Measurements from ENCODE around the gene BTF3. TPM values are rescaled to one million over a fixed set of nuclear protein-coding genes. Genes with fewer than 3 reads are reported as not detected.

The BTF3 gene
- total and polyA plus RNA-seq, 4 donors: 370 to 645 (median 516) TPM

- Histone ChIP-seq H3K9me3 (ENCODE audit: control insufficient read depth in 4 of 4, insufficient read depth in 3 of 4, low read length in 3 of 4) (no peaks in the 10 kb centered on the region), H3K27ac (ENCODE audit: low read depth in 1 of 2, low read length in 1 of 2) (no peak overlapping the region), H3K36me3 (ENCODE audit: control insufficient read depth in 4 of 4, insufficient read depth in 4 of 4, low read length in 4 of 4) (peaks cover 0 to 4% (median 2%) of the 10 kb centered on the region in 4 donors), H3K9ac (ENCODE audit: insufficient read depth in 1 of 2, low read length in 2 of 2) (no peak overlapping the region), H3K27me3 (ENCODE audit: control insufficient read depth in 3 of 3, insufficient read depth in 3 of 3, low read length in 2 of 3) (peaks cover 0 to 17% (median 9%) of the 10 kb centered on the region in 3 donors), H3K4me1 (ENCODE audit: control insufficient read depth in 5 of 5, insufficient read depth in 5 of 5, low read length in 5 of 5) (peaks cover 0 to 24% (median 3%) of the 10 kb centered on the region in 5 donors), H3K4me3 (no peak overlapping the region)
- DNase-seq (peak in 1 of 3 donors; percentile 20), ATAC-seq (ENCODE audit: insufficient read depth, low FRiP score) (no peak)
- no peak for TF ChIP-seq CTCF (IDR thresholded peaks at IDR 0.05; ENCODE audit: control extremely low read depth, extremely low read depth)
- WGBS, 2 donors: 90 to 96% methylated on average over 4 of the region's 4 CpGs
Measured at GRCh38 chr5:73495772-73496335, 2.4 kb upstream of the BTF3 start.

GRCh38 chr5:73496984-73497457, 1.2 kb upstream of the BTF3 start:
- H3K27me3 ChIP-seq (ENCODE audit: control insufficient read depth in 3 of 3, insufficient read depth in 3 of 3, low read length in 2 of 3): peaks cover 0 to 16% (median 6%) of the 10 kb centered on the region in 3 donors
- 41 to 72% methylated on average over 1 of the region's 1 CpG for WGBS, 2 donors
- H3K4me3 ChIP-seq: no peak overlapping the region
- H3K36me3 ChIP-seq (ENCODE audit: control insufficient read depth in 4 of 4, insufficient read depth in 4 of 4, low read length in 4 of 4): peaks cover 0 to 13% (median 4%) of the 10 kb centered on the region in 4 donors
- no peak for TF ChIP-seq CTCF (IDR thresholded peaks at IDR 0.05; ENCODE audit: control extremely low read depth, extremely low read depth)
- no peaks in the 10 kb centered on the region for H3K9me3 ChIP-seq (ENCODE audit: control insufficient read depth in 4 of 4, insufficient read depth in 3 of 4, low read length in 3 of 4)
- H3K27ac ChIP-seq (ENCODE audit: low read depth in 1 of 2, low read length in 1 of 2): peak overlapping the region in 1 of 2 donors; percentile 89
- peak in 2 of 3 donors; percentile 72 to 74 for DNase-seq
- no peak for ATAC-seq (ENCODE audit: insufficient read depth, low FRiP score)
- no peak overlapping the region for H3K9ac ChIP-seq (ENCODE audit: insufficient read depth in 1 of 2, low read length in 2 of 2)
- peaks cover 0 to 24% (median 7%) of the 10 kb centered on the region in 5 donors for H3K4me1 ChIP-seq (ENCODE audit: control insufficient read depth in 5 of 5, insufficient read depth in 5 of 5, low read length in 5 of 5)

GRCh38 chr5:73497497-73498056, 665 bp upstream of the BTF3 start:
- H3K9me3 ChIP-seq (ENCODE audit: control insufficient read depth in 4 of 4, insufficient read depth in 3 of 4, low read length in 3 of 4): no peaks in the 10 kb centered on the region
- H3K4me1 ChIP-seq (ENCODE audit: control insufficient read depth in 5 of 5, insufficient read depth in 5 of 5, low read length in 5 of 5): peaks cover 0 to 24% (median 7%) of the 10 kb centered on the region in 5 donors
- peak overlapping the region; percentile 89 to 96 for H3K27ac ChIP-seq (ENCODE audit: low read depth in 1 of 2, low read length in 1 of 2)
- TF ChIP-seq CTCF (IDR thresholded peaks at IDR 0.05; ENCODE audit: control extremely low read depth, extremely low read depth): no peak
- peaks cover 0 to 11% (median under 1%) of the 10 kb centered on the region in 3 donors for H3K27me3 ChIP-seq (ENCODE audit: control insufficient read depth in 3 of 3, insufficient read depth in 3 of 3, low read length in 2 of 3)
- 51 to 59% methylated on average over 16 of the region's 16 CpGs for WGBS, 2 donors
- peaks cover 3 to 13% (median 4%) of the 10 kb centered on the region in 4 donors for H3K36me3 ChIP-seq (ENCODE audit: control insufficient read depth in 4 of 4, insufficient read depth in 4 of 4, low read length in 4 of 4)
- DNase-seq: peak in 2 of 3 donors; percentile 21 to 40
- no peak for ATAC-seq (ENCODE audit: insufficient read depth, low FRiP score)
- peak overlapping the region; percentile 43 for H3K4me3 ChIP-seq
- peak overlapping the region; percentile 81 to 96 for H3K9ac ChIP-seq (ENCODE audit: insufficient read depth in 1 of 2, low read length in 2 of 2)
